CD4-positive, alpha-beta T cell treated with Interleukin-15 for 1 hour (primary cell): ENCODE results near the gene BANP.
"Not testable (repeated sequence)": the region's sequence is repeated elsewhere in the genome, so short reads cannot be mapped to it uniquely, and the experiment has no call there.

Experiments
- DNase-seq: peaks from one replicate; pipeline ENCODE4 v3.0.0-alpha.2; 2020

BANP gene

GRCh38 chr16:87926246-87927194 lies 24.7 kb upstream of the BANP start:
- DNase-seq, result peak; percentile 51

- DNase-seq, result no peak
Observed at GRCh38 chr16:87927195-87927562, 24.1 kb upstream of the BANP start.

GRCh38 chr16:87929986-87930385 lies 21.2 kb upstream of the BANP start:
- no peak for DNase-seq

GRCh38 chr16:87930456-87930855 lies 20.8 kb upstream of the BANP start:
- DNase-seq, result no peak

- no peak for DNase-seq
Observed at GRCh38 chr16:87931504-87931903, 19.7 kb upstream of the BANP start.

- not testable (repeated sequence) for DNase-seq
Observed at GRCh38 chr16:87932475-87933139, 18.6 kb upstream of the BANP start.

GRCh38 chr16:87933140-87933495 lies 18.1 kb upstream of the BANP start:
- no peak for DNase-seq

- not testable (repeated sequence) for DNase-seq
Observed at GRCh38 chr16:87934752-87935425, 16.3 kb upstream of the BANP start.

- not testable (repeated sequence) for DNase-seq
Observed at GRCh38 chr16:87936016-87936374, 15.2 kb upstream of the BANP start.

GRCh38 chr16:87936375-87937230 lies 14.6 kb upstream of the BANP start, which contains the start of gene CA5A:
TSS of gene CA5A (minus strand) at chr16:87936529. CDS start at chr16:87936450, 79 bp downstream.
- no peak for DNase-seq

- not testable (repeated sequence) for DNase-seq
Observed at GRCh38 chr16:87937231-87937542, 14.0 kb upstream of the BANP start.

GRCh38 chr16:87938412-87938949 lies 12.8 kb upstream of the BANP start:
- DNase-seq, result no peak

GRCh38 chr16:87939562-87940423 lies 11.4 kb upstream of the BANP start:
- DNase-seq, result no peak

- no peak for DNase-seq
Observed at GRCh38 chr16:87942680-87943079, 8.6 kb upstream of the BANP start.

GRCh38 chr16:87945351-87946042 lies 5.7 kb upstream of the BANP start:
- DNase-seq, result peak; percentile 71

- no peak for DNase-seq
Observed at GRCh38 chr16:87946596-87947347, 4.5 kb upstream of the BANP start.

GRCh38 chr16:87947356-87948118 lies 3.7 kb upstream of the BANP start:
- no peak for DNase-seq

- DNase-seq, result no peak
Observed at GRCh38 chr16:87948119-87948545, 3.1 kb upstream of the BANP start.

GRCh38 chr16:87948735-87949070 lies 2.5 kb upstream of the BANP start:
- no peak for DNase-seq
